B cell (primary cell): ENCODE measurements around the gene TMEM26. TPM values are rescaled to one million over a fixed set of nuclear protein-coding genes. Genes with fewer than 3 reads are reported as not detected.

Experiments
- ATAC-seq: fragments of 200-7000 bp; cut with Tn5 transposase; one replicate; pipeline ENCODE4 v1.10.0; 2021; ENCODE audit warnings: low read depth, mild to moderate bottlenecking, moderate number of reproducible peaks, moderate library complexity
- CTCF ChIA-PET: fragments of 350-600 bp; sonication (Branson Sonifier 250); formaldehyde crosslinking; loops from one replicate; lab custom pipeline; 2021; ENCODE audit warnings: antibody characterized with exemption, inconsistent platforms; lab: Charles Lee
- POLR2A ChIA-PET: fragments of 350-600 bp; sonication (Branson Sonifier 250); formaldehyde crosslinking; loops from one replicate; lab custom pipeline; 2021; ENCODE audit warnings: antibody characterized with exemption; lab: Charles Lee
- DNase-seq: peaks from one replicate; pipeline ENCODE4 v3.0.0; 2013
- H2AFZ ChIP-seq: 2 replicates; pipeline ENCODE4 v1.6.1; 2012; ENCODE audit warnings: mild to moderate bottlenecking, low read depth, low read length; ENCODE audit not compliant: insufficient read depth, poor library complexity, severe bottlenecking
- H3K27ac ChIP-seq, 2 donors: 1 replicate in 1 of 2; 2 replicates in 1 of 2; pipeline ENCODE4 v1.5.1; 2012 to 2013; ENCODE audit warnings: low read length in 2 of 2, mild to moderate bottlenecking in 2 of 2, moderate library complexity in 1 of 2
- H3K27me3 ChIP-seq, 4 experiments: fragments of 200-600 bp in 1 of 4; sonication (generic) in 1 of 4; replicated peaks in 1 of 4; 1 replicate in 2 of 4; 2 replicates in 2 of 4; pipeline versions ENCODE4 v1.6.1 to v1.7.0; 2013 to 2016; ENCODE audit warnings: low read length in 3 of 4, mild to moderate bottlenecking in 2 of 4, mixed read lengths in 1 of 4, moderate library complexity in 1 of 4; ENCODE audit not compliant: insufficient read depth in 4 of 4, control insufficient read depth in 3 of 4; ENCODE audit errors: control extremely low read depth in 1 of 4
- H3K36me3 ChIP-seq, 2 experiments: replicated peaks in 1 of 2; 1 replicate in 1 of 2; 2 replicates in 1 of 2; pipeline versions ENCODE4 v1.6.1 to v1.7.1; 2013; ENCODE audit warnings: low read length in 1 of 2; ENCODE audit not compliant: insufficient read depth in 2 of 2, control insufficient read depth in 1 of 2; ENCODE audit errors: control extremely low read depth in 1 of 2, extremely low read depth in 1 of 2
- H3K4me1 ChIP-seq, 2 donors: fragments of 200-600 bp in 1 of 2; sonication (generic) in 1 of 2; 1 replicate in 1 of 2; 2 replicates in 1 of 2; pipeline versions ENCODE4 v1.5.1 to v1.6.1; 2013 to 2017; ENCODE audit warnings: low read length in 2 of 2; ENCODE audit not compliant: control insufficient read depth in 2 of 2, insufficient read depth in 2 of 2
- H3K4me2 ChIP-seq: replicated peaks from 2 replicates; pipeline ENCODE3; 2012; ENCODE audit warnings: mild to moderate bottlenecking, low read depth, low read length; ENCODE audit not compliant: poor library complexity, severe bottlenecking
- H3K4me3 ChIP-seq, 5 experiments: fragments of 200-600 bp in 1 of 5; sonication (generic) in 1 of 5; 1 replicate in 3 of 5; 2 replicates in 2 of 5; pipeline versions ENCODE4 v1.5.1 to v1.7.0; 2011 to 2016; ENCODE audit warnings: low read length in 4 of 5, mild to moderate bottlenecking in 4 of 5, low read depth in 2 of 5, control low read depth in 1 of 5, moderate library complexity in 1 of 5; ENCODE audit not compliant: insufficient read depth in 1 of 5; ENCODE audit errors: control extremely low read depth in 1 of 5, extremely low read depth in 1 of 5
- H3K79me2 ChIP-seq: fragments of 200-600 bp; sonication (generic); one replicate; pipeline ENCODE4 v1.6.0; 2016; ENCODE audit warnings: low read length; ENCODE audit not compliant: control insufficient read depth, insufficient read depth
- H3K9ac ChIP-seq: fragments of 200-600 bp; sonication (generic); 2 replicates; pipeline ENCODE4 v1.6.1; 2017; ENCODE audit warnings: mild to moderate bottlenecking, low read length, moderate library complexity
- H3K9me3 ChIP-seq, 3 donors: one replicate each; pipeline versions ENCODE4 v1.6.1 to v1.7.1; 2013; ENCODE audit warnings: low read length in 2 of 3; ENCODE audit not compliant: control insufficient read depth in 2 of 3, insufficient read depth in 1 of 3; ENCODE audit errors: control extremely low read depth in 1 of 3
- H4K20me1 ChIP-seq: 2 replicates; pipeline ENCODE4 v1.6.0; 2012; ENCODE audit warnings: mild to moderate bottlenecking, low read length; ENCODE audit not compliant: insufficient read depth, control insufficient read depth, poor library complexity, severe bottlenecking
- H3K27ac Mint-ChIP-seq: one replicate; pipeline ENCODE4 v1.8.0; 2021; ENCODE audit warnings: mixed read lengths
- H3K27me3 Mint-ChIP-seq: one replicate; pipeline ENCODE4 v1.8.0; 2021; ENCODE audit warnings: mixed read lengths
- H3K4me1 Mint-ChIP-seq: one replicate; pipeline ENCODE4 v1.8.0; 2021; ENCODE audit warnings: mixed read lengths
- H3K4me3 Mint-ChIP-seq: one replicate; pipeline ENCODE4 v1.8.0; 2021; ENCODE audit warnings: mixed read lengths
- H3K9me3 Mint-ChIP-seq: one replicate; pipeline ENCODE4 v1.8.0; 2022; ENCODE audit warnings: mixed read lengths; ENCODE audit not compliant: insufficient read depth
- EZH2 ChIP-seq: IDR thresholded peaks from 2 replicates; pipeline ENCODE4 v1.6.1; 2012; ENCODE audit warnings: borderline replicate concordance, low read depth, mild to moderate bottlenecking, moderate library complexity, low read length; ENCODE audit not compliant: insufficient read depth, poor library complexity, severe bottlenecking
- WGBS: methylation state at CpG from one replicate; pipeline ENCODE4 v1.1.5; 2013; ENCODE audit warnings: missing lambda C conversion rate; ENCODE audit not compliant: insufficient coverage; 5-methylcytosine and 5-hydroxymethylcytosine counted together
- intact Hi-C: fragments of 100-400 bp; cut with micrococcal nuclease; formaldehyde crosslinking; loops from one replicate; pipeline ENCODE4 v1.10.0; 2022
- polyA plus RNA-seq: library from polyadenylated mRNA; depleted of rRNA; stranded (reverse); fragments of >200 nt; gene quantifications from 2 replicates; pipeline ENCODE4 v1.2.3, GENCODE V29; 2012
- total RNA-seq, 2 donors: library from RNA; stranded (reverse); fragments of 120-200 nt in 1 of 2; gene quantifications; 1 replicate in 1 of 2; 2 replicates in 1 of 2; pipeline versions ENCODE4 v1.2.3 to v1.2.4, GENCODE V29; 2013 to 2022
- TF ChIP-seq, protein P1 (sequence below): fragments of 200-600 bp; IDR thresholded peaks from one replicate; pipeline ENCODE4 v1.8.0; 2022; ENCODE audit warnings: antibody characterized with exemption, mild to moderate bottlenecking

TMEM26 gene
- total and polyA plus RNA-seq, 2 donors (not counting 1 experiment from before 2014, with no cell fraction given): not detected

DNA sequence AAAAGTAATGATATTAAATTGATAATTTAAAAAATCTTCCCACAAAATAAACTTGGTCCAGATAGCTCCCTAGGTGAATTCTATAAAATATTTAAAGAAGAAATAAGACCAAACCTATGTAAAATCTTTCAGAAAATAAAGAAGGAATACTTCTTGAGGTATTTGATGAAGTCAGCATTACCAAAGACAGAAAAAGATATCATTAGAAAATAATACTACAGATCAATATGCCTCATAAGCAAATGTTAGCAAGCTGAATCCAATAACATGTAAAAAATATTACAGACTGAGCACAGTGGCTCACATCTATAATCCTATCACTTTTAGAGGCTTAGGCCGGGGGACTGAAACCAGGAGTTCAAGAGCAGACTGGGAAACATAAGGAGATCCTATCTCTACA, 30.0 kb downstream of the TMEM26 start:
- Histone ChIP-seq H3K27me3 (no peaks in the 10 kb centered on the region), H4K20me1 (no peaks in the 10 kb centered on the region), H3K4me3 (no peak overlapping the region), H3K4me1 (no peaks in the 10 kb centered on the region), H3K9me3 (peaks cover 4 to 19% (median 7%) of the 10 kb centered on the region in 3 donors), H2AFZ (no peak overlapping the region), H3K36me3 (no peaks in the 10 kb centered on the region), H3K9ac (no peak overlapping the region), H3K4me2 (no peak overlapping the region), H3K27ac (no peak overlapping the region), H3K79me2 (no peaks in the 10 kb centered on the region)
- intact Hi-C loops: no loop called here
- Mint-ChIP-seq H3K27me3 (peaks cover 3% of the 10 kb centered on the region), H3K27ac (no peak overlapping the region), H3K9me3 (peaks cover 7% of the 10 kb centered on the region), H3K4me1 (no peaks in the 10 kb centered on the region), H3K4me3 (no peak overlapping the region)
- TF ChIP-seq, protein P1, sequence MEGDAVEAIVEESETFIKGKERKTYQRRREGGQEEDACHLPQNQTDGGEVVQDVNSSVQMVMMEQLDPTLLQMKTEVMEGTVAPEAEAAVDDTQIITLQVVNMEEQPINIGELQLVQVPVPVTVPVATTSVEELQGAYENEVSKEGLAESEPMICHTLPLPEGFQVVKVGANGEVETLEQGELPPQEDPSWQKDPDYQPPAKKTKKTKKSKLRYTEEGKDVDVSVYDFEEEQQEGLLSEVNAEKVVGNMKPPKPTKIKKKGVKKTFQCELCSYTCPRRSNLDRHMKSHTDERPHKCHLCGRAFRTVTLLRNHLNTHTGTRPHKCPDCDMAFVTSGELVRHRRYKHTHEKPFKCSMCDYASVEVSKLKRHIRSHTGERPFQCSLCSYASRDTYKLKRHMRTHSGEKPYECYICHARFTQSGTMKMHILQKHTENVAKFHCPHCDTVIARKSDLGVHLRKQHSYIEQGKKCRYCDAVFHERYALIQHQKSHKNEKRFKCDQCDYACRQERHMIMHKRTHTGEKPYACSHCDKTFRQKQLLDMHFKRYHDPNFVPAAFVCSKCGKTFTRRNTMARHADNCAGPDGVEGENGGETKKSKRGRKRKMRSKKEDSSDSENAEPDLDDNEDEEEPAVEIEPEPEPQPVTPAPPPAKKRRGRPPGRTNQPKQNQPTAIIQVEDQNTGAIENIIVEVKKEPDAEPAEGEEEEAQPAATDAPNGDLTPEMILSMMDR: no peak
- no peak for TF ChIP-seq EZH2
- DNase-seq: no peak
- ATAC-seq: no peak
- CTCF ChIA-PET: no interaction called here
- POLR2A ChIA-PET: no interaction called here
- WGBS: no CpG with 5 or more reads among the region's 1 CpG

- H3K4me1 Mint-ChIP-seq: no peaks in the 10 kb centered on the region
- POLR2A ChIA-PET: no interaction called here
- peaks cover 11% of the 10 kb centered on the region for H3K27me3 Mint-ChIP-seq
Measured at GRCh38 chr10:61417661-61418060, 35.5 kb downstream of the TMEM26 start.

More at GRCh38 chr10:61417661-61418060, 35.5 kb downstream of the TMEM26 start:
- Histone ChIP-seq H3K27ac (no peak overlapping the region), H3K4me2 (no peak overlapping the region), H3K9me3 (peaks cover 1 to 11% (median 2%) of the 10 kb centered on the region in 3 donors), H3K4me3 (no peak overlapping the region), H3K27me3 (peaks cover 0 to 2% (median 0%) of the 10 kb centered on the region in 4 experiments), H3K79me2 (no peaks in the 10 kb centered on the region), H2AFZ (no peak overlapping the region), H3K36me3 (no peaks in the 10 kb centered on the region), H4K20me1 (no peaks in the 10 kb centered on the region), H3K4me1 (no peaks in the 10 kb centered on the region), H3K9ac (no peak overlapping the region)
- intact Hi-C loops: no loop called here
- TF ChIP-seq, protein P1: no peak
- no peak for TF ChIP-seq EZH2
- no peak for DNase-seq
- no peak for ATAC-seq
- no CpG with 5 or more reads among the region's 2 CpGs for WGBS
- Mint-ChIP-seq H3K27ac (no peak overlapping the region), H3K9me3 (peaks cover 5% of the 10 kb centered on the region), H3K4me3 (no peak overlapping the region)
- CTCF ChIA-PET: no interaction called here
